AG09309 (cell line): ENCODE results near the gene ASCL5.

Experiments used
- DNase-seq: peaks from one replicate; pipeline ENCODE4 v3.0.0-alpha.2; 2010; ENCODE audit warnings: low read depth
- H3K4me3 ChIP-seq: 2 replicates; pipeline ENCODE4 v1.5.1; 2011; ENCODE audit warnings: mild to moderate bottlenecking, low read depth, low read length, moderate library complexity; ENCODE audit not compliant: control insufficient read depth
- TF ChIP-seq, protein P1 (sequence below): IDR thresholded peaks from 2 replicates; pipeline ENCODE4 v1.5.1; 2011; ENCODE audit warnings: mild to moderate bottlenecking, low read depth, low read length, inconsistent platforms; ENCODE audit not compliant: insufficient read depth, control insufficient read depth; ENCODE audit errors: missing control alignments

The ASCL5 gene, protein sequence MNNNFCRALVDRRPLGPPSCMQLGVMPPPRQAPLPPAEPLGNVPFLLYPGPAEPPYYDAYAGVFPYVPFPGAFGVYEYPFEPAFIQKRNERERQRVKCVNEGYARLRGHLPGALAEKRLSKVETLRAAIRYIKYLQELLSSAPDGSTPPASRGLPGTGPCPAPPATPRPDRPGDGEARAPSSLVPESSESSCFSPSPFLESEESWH

DNA sequence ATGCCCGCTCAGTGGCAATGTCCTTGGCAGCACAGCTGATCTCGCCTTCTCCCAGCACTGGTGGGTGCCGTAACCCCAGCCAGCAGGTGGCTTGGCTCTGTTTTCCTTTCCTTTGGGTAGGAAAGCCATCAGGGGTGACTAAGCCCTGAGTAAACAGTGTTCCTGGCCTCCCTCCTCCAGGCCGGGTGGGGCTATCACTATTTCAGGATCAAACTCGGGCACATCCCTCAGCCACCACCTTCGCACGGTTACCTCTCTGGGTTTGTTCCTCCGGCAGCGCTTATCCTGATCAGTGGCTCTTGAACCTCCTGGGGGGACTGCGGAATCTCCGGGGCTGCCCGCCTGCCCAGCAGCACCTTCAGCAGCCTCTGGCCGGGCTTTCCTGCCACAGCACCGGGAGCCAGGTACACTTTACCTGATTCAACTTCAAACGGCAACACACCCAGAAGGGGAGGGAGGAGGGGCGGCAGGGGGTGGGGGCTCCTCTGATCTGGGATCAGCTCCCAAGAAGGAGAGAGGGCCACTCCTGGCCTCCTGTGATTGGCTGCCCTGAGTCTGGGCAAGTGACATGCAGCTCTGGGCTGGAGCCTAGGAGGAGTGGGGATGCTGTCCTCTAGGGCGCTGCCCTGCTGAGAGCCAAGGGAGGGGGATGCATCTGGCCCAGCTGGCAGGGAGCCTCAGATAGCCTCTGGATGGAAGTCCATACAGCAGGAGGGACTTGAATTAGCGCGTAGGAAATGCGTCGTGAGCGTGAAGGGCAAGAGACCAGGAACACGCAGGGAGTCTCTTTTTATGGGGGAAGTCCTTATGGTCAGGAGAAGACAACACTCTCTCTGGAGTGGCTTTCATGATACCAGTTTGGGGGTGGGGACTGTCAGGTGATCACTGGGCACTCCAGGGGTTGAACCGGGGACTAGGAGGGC lies at the start of gene ASCL5:
Gene ASCL5 (minus strand): TSS at position 353 of the 923 bp plus-strand sequence. CDS start 11,812 bp downstream, outside the sequence.
- no peak within 1 kb of the TSS for H3K4me3 ChIP-seq
- TF ChIP-seq, protein P1, sequence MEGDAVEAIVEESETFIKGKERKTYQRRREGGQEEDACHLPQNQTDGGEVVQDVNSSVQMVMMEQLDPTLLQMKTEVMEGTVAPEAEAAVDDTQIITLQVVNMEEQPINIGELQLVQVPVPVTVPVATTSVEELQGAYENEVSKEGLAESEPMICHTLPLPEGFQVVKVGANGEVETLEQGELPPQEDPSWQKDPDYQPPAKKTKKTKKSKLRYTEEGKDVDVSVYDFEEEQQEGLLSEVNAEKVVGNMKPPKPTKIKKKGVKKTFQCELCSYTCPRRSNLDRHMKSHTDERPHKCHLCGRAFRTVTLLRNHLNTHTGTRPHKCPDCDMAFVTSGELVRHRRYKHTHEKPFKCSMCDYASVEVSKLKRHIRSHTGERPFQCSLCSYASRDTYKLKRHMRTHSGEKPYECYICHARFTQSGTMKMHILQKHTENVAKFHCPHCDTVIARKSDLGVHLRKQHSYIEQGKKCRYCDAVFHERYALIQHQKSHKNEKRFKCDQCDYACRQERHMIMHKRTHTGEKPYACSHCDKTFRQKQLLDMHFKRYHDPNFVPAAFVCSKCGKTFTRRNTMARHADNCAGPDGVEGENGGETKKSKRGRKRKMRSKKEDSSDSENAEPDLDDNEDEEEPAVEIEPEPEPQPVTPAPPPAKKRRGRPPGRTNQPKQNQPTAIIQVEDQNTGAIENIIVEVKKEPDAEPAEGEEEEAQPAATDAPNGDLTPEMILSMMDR, result no peak
- no peak for DNase-seq

DNA sequence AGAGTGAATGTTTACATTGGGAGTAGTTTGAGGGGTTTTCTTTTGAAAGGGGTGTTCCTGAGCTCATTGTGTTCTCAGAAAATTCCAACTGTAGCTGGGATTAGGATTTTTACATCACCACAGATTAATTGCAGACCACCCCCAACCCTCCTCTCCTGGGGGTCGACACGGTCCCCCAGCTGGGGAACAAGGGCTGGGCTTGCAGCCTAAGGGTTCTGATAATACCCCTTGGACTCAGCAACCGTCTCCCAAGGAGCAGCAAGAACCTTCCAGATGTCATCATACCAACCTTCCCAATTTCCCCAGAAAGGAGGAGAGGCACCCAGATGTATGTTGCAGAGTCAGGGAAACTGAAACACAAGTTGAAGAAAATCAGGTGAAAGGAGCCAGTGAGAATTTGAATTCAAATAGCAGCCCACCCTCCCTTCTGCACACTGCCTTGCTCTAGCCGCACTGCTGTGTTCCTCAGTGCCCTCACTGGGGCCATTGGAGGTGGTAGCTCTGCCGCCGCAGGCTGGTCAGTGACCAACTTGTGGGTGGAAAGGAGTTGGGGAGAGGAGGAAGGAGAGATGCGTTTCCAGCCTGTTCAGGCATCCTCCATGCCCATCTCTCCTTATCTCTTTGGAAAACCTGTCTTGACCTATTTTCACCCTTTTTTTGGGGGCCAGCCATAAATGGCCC lies 49.0 kb upstream of the ASCL5 start:
- TF ChIP-seq, protein P1, result no peak
- no peak for DNase-seq

DNA sequence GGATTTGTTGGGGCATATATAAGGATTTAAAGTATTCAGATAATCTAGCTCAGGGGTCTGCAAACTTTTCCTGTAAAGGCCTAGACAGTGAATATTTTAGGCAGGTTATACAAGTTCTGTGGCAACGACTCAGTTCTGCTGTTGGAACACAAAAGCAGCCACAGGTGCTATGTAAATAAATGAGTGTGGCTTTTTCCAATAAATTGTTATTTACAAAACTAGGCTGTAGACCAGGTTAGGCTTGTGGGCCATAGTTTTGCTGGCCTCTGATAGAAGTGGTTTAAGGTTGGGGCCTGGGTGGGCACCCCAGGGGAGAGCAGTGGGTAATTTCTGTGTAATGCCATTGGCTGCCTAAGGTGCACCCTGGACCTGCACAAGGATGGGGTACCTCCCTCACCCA lies 46.8 kb upstream of the ASCL5 start:
- TF ChIP-seq, protein P1, result no peak
- no peak for DNase-seq
- no peak overlapping the region for H3K4me3 ChIP-seq

More for the DNA sequence above, 49.0 kb upstream of the ASCL5 start:
- H3K4me3 ChIP-seq, result no peak overlapping the region

DNA sequence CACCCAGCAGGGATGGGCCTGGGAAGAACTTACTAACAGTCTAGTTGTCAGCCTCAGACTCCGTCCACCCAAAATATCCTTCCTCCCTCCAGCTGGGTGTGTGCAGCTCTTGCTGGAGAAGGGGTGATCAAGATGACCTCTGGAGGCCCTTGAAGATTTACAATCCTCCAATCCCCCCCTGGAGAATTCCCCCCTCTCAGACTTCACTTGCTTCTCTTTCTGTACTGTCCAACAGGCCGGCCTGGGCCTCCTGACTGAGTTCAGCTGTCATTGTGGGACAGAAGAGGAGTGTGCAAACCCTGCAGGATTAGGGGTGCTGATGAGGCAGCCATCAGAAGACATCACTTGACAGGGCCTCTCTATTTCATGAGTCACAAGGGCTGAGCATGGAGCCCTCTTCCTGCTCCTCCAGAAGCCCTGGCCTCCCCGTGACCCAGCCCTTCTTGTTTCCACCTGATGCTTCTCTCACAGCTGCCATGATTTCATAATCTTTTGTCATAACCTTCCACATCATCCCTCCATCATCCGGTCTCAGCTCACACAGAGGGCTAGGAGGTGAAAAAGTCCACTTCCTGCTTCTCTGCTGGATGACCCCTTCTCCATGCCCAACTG lies 46.1 kb upstream of the ASCL5 start:
- TF ChIP-seq, protein P1, result no peak
- no peak for DNase-seq
- no peak overlapping the region for H3K4me3 ChIP-seq

DNA sequence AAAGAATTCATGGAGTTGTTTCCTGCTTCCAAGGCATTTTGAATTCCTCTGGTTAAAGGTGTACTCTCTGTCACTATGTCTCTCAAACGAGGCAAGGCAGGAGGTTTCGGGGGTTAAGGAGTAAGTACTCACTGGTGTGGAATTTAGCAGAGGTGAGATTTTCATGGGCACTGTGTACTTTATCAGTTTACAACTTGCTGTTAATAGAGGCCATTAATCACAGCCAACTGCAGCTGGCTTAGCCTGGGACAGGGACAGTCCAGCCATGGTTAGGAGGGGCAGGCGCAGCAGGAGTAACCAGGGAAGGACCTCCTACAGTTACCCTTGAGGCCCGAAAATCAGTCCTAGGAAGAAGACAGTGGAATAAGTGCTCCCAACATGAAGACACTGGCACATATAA lies 45.3 kb upstream of the ASCL5 start:
- no peak for DNase-seq

More for the DNA sequence above, 45.3 kb upstream of the ASCL5 start:
- no peak overlapping the region for H3K4me3 ChIP-seq
- TF ChIP-seq, protein P1, result no peak
